B cell (primary cell): ENCODE measurements around the gene MYH11. TPM values are rescaled to one million over a fixed set of nuclear protein-coding genes. Genes with fewer than 3 reads are reported as not detected.

Source experiments
- ATAC-seq: fragments of 200-7000 bp; cut with Tn5 transposase; one replicate; pipeline ENCODE4 v1.10.0; 2021; ENCODE audit warnings: low read depth, mild to moderate bottlenecking, moderate number of reproducible peaks, moderate library complexity
- CTCF ChIA-PET: fragments of 350-600 bp; sonication (Branson Sonifier 250); formaldehyde crosslinking; loops from one replicate; lab custom pipeline; 2021; ENCODE audit warnings: antibody characterized with exemption, inconsistent platforms; lab: Charles Lee
- POLR2A ChIA-PET: fragments of 350-600 bp; sonication (Branson Sonifier 250); formaldehyde crosslinking; loops from one replicate; lab custom pipeline; 2021; ENCODE audit warnings: antibody characterized with exemption; lab: Charles Lee
- DNase-seq: peaks from one replicate; pipeline ENCODE4 v3.0.0; 2013
- H2AFZ ChIP-seq: 2 replicates; pipeline ENCODE4 v1.6.1; 2012; ENCODE audit warnings: mild to moderate bottlenecking, low read depth, low read length; ENCODE audit not compliant: insufficient read depth, poor library complexity, severe bottlenecking
- H3K27ac ChIP-seq, 2 donors: 1 replicate in 1 of 2; 2 replicates in 1 of 2; pipeline ENCODE4 v1.5.1; 2012 to 2013; ENCODE audit warnings: low read length in 2 of 2, mild to moderate bottlenecking in 2 of 2, moderate library complexity in 1 of 2
- H3K27me3 ChIP-seq, 4 experiments: fragments of 200-600 bp in 1 of 4; sonication (generic) in 1 of 4; replicated peaks in 1 of 4; 1 replicate in 2 of 4; 2 replicates in 2 of 4; pipeline versions ENCODE4 v1.6.1 to v1.7.0; 2013 to 2016; ENCODE audit warnings: low read length in 3 of 4, mild to moderate bottlenecking in 2 of 4, mixed read lengths in 1 of 4, moderate library complexity in 1 of 4; ENCODE audit not compliant: insufficient read depth in 4 of 4, control insufficient read depth in 3 of 4; ENCODE audit errors: control extremely low read depth in 1 of 4
- H3K36me3 ChIP-seq, 2 experiments: replicated peaks in 1 of 2; 1 replicate in 1 of 2; 2 replicates in 1 of 2; pipeline versions ENCODE4 v1.6.1 to v1.7.1; 2013; ENCODE audit warnings: low read length in 1 of 2; ENCODE audit not compliant: insufficient read depth in 2 of 2, control insufficient read depth in 1 of 2; ENCODE audit errors: control extremely low read depth in 1 of 2, extremely low read depth in 1 of 2
- H3K4me1 ChIP-seq, 2 donors: fragments of 200-600 bp in 1 of 2; sonication (generic) in 1 of 2; 1 replicate in 1 of 2; 2 replicates in 1 of 2; pipeline versions ENCODE4 v1.5.1 to v1.6.1; 2013 to 2017; ENCODE audit warnings: low read length in 2 of 2; ENCODE audit not compliant: control insufficient read depth in 2 of 2, insufficient read depth in 2 of 2
- H3K4me2 ChIP-seq: replicated peaks from 2 replicates; pipeline ENCODE3; 2012; ENCODE audit warnings: mild to moderate bottlenecking, low read depth, low read length; ENCODE audit not compliant: poor library complexity, severe bottlenecking
- H3K4me3 ChIP-seq, 5 experiments: fragments of 200-600 bp in 1 of 5; sonication (generic) in 1 of 5; 1 replicate in 3 of 5; 2 replicates in 2 of 5; pipeline versions ENCODE4 v1.5.1 to v1.7.0; 2011 to 2016; ENCODE audit warnings: low read length in 4 of 5, mild to moderate bottlenecking in 4 of 5, low read depth in 2 of 5, control low read depth in 1 of 5, moderate library complexity in 1 of 5; ENCODE audit not compliant: insufficient read depth in 1 of 5; ENCODE audit errors: control extremely low read depth in 1 of 5, extremely low read depth in 1 of 5
- H3K79me2 ChIP-seq: fragments of 200-600 bp; sonication (generic); one replicate; pipeline ENCODE4 v1.6.0; 2016; ENCODE audit warnings: low read length; ENCODE audit not compliant: control insufficient read depth, insufficient read depth
- H3K9ac ChIP-seq: fragments of 200-600 bp; sonication (generic); 2 replicates; pipeline ENCODE4 v1.6.1; 2017; ENCODE audit warnings: mild to moderate bottlenecking, low read length, moderate library complexity
- H3K9me3 ChIP-seq, 3 donors: one replicate each; pipeline versions ENCODE4 v1.6.1 to v1.7.1; 2013; ENCODE audit warnings: low read length in 2 of 3; ENCODE audit not compliant: control insufficient read depth in 2 of 3, insufficient read depth in 1 of 3; ENCODE audit errors: control extremely low read depth in 1 of 3
- H4K20me1 ChIP-seq: 2 replicates; pipeline ENCODE4 v1.6.0; 2012; ENCODE audit warnings: mild to moderate bottlenecking, low read length; ENCODE audit not compliant: insufficient read depth, control insufficient read depth, poor library complexity, severe bottlenecking
- H3K27ac Mint-ChIP-seq: one replicate; pipeline ENCODE4 v1.8.0; 2021; ENCODE audit warnings: mixed read lengths
- H3K27me3 Mint-ChIP-seq: one replicate; pipeline ENCODE4 v1.8.0; 2021; ENCODE audit warnings: mixed read lengths
- H3K4me1 Mint-ChIP-seq: one replicate; pipeline ENCODE4 v1.8.0; 2021; ENCODE audit warnings: mixed read lengths
- H3K4me3 Mint-ChIP-seq: one replicate; pipeline ENCODE4 v1.8.0; 2021; ENCODE audit warnings: mixed read lengths
- H3K9me3 Mint-ChIP-seq: one replicate; pipeline ENCODE4 v1.8.0; 2022; ENCODE audit warnings: mixed read lengths; ENCODE audit not compliant: insufficient read depth
- CTCF ChIP-seq: fragments of 200-600 bp; IDR thresholded peaks from one replicate; pipeline ENCODE4 v1.8.0; 2022; ENCODE audit warnings: antibody characterized with exemption, mild to moderate bottlenecking
- EZH2 ChIP-seq: IDR thresholded peaks from 2 replicates; pipeline ENCODE4 v1.6.1; 2012; ENCODE audit warnings: borderline replicate concordance, low read depth, mild to moderate bottlenecking, moderate library complexity, low read length; ENCODE audit not compliant: insufficient read depth, poor library complexity, severe bottlenecking
- WGBS: methylation state at CpG from one replicate; pipeline ENCODE4 v1.1.5; 2013; ENCODE audit warnings: missing lambda C conversion rate; ENCODE audit not compliant: insufficient coverage; 5-methylcytosine and 5-hydroxymethylcytosine counted together
- intact Hi-C: fragments of 100-400 bp; cut with micrococcal nuclease; formaldehyde crosslinking; loops from one replicate; pipeline ENCODE4 v1.10.0; 2022
- polyA plus RNA-seq: library from polyadenylated mRNA; depleted of rRNA; stranded (reverse); fragments of >200 nt; gene quantifications from 2 replicates; pipeline ENCODE4 v1.2.3, GENCODE V29; 2012
- total RNA-seq, 2 donors: library from RNA; stranded (reverse); fragments of 120-200 nt in 1 of 2; gene quantifications; 1 replicate in 1 of 2; 2 replicates in 1 of 2; pipeline versions ENCODE4 v1.2.3 to v1.2.4, GENCODE V29; 2013 to 2022

MYH11 gene
- total and polyA plus RNA-seq, 2 donors (not counting 1 experiment from before 2014, with no cell fraction given): 0.05 to 0.16 TPM

- no peak overlapping the region for H3K27ac ChIP-seq
- POLR2A ChIA-PET: no interaction called here
- peaks cover 19 to 20% of the 10 kb centered on the region in 2 donors for H3K4me1 ChIP-seq
- peaks cover 0 to 63% of the 10 kb centered on the region in 2 experiments for H3K36me3 ChIP-seq
- H3K4me1 Mint-ChIP-seq: peaks cover 36% of the 10 kb centered on the region
- no peaks in the 10 kb centered on the region for H3K27me3 ChIP-seq
- intact Hi-C loops: no loop called here
- no peak overlapping the region for H3K4me3 ChIP-seq
- H3K27me3 Mint-ChIP-seq: no peaks in the 10 kb centered on the region
- WGBS: 88% methylated on average over 10 of the region's 10 CpGs
- no peak overlapping the region for H3K27ac Mint-ChIP-seq
- no peak overlapping the region for H3K9ac ChIP-seq
- no peak overlapping the region for H3K4me2 ChIP-seq
- no peak overlapping the region for H3K4me3 Mint-ChIP-seq
- no peaks in the 10 kb centered on the region for H3K9me3 ChIP-seq
- H3K9me3 Mint-ChIP-seq: no peaks in the 10 kb centered on the region
- H4K20me1 ChIP-seq: peaks cover 19% of the 10 kb centered on the region
- DNase-seq (no peak), ATAC-seq (no peak)
- TF ChIP-seq CTCF: no peak
- TF ChIP-seq EZH2: no peak
- no peak overlapping the region for H2AFZ ChIP-seq
- peaks cover 84% of the 10 kb centered on the region for H3K79me2 ChIP-seq
- CTCF ChIA-PET: no interaction called here
These were observed 180.3 kb downstream of the MYH11 start for GRCh38 chr16:15676506-15676905.

- peaks cover 2 to 73% of the 10 kb centered on the region in 2 experiments for H3K36me3 ChIP-seq
- H4K20me1 ChIP-seq: peaks cover 13% of the 10 kb centered on the region
- WGBS: 100% methylated on average over 3 of the region's 7 CpGs
- intact Hi-C loops: loop anchor here (5.0 kb wide), 1 partner anchor 37 kb away; no protein-coding TSS in a partner anchor
- ChIA-PET POLR2A (no interaction called here), CTCF (no interaction called here)
- DNase-seq (no peak), ATAC-seq (no peak)
- peak overlapping the region; percentile 26 for H3K27ac Mint-ChIP-seq
- H3K9ac ChIP-seq: no peak overlapping the region
- no peak overlapping the region for H3K4me3 ChIP-seq
- H3K9me3 ChIP-seq: no peaks in the 10 kb centered on the region
- peaks cover 38% of the 10 kb centered on the region for H3K4me1 Mint-ChIP-seq
- no peaks in the 10 kb centered on the region for H3K27me3 ChIP-seq
- no peak overlapping the region for H2AFZ ChIP-seq
- no peak overlapping the region for H3K4me3 Mint-ChIP-seq
- H3K79me2 ChIP-seq: peaks cover 86% of the 10 kb centered on the region
- H3K4me2 ChIP-seq: no peak overlapping the region
- no peaks in the 10 kb centered on the region for H3K9me3 Mint-ChIP-seq
- H3K4me1 ChIP-seq: peaks cover 19 to 20% of the 10 kb centered on the region in 2 donors
- no peaks in the 10 kb centered on the region for H3K27me3 Mint-ChIP-seq
- TF ChIP-seq CTCF (no peak), EZH2 (no peak)
- peak overlapping the region in 1 of 2 donors; percentile 95 for H3K27ac ChIP-seq
These were observed 182.3 kb downstream of the MYH11 start for GRCh38 chr16:15674571-15674970.
